WTC11 (cell line): ENCODE results near the gene GAP43. TPM values are rescaled to one million over a fixed set of nuclear protein-coding genes. Genes with fewer than 3 reads are reported as not detected.

Experiments used
- ATAC-seq: fragments of 200-7000 bp; cut with Tn5 transposase; 2 replicates; pipeline ENCODE4 v1.10.0; 2021; ENCODE audit warnings: mild to moderate bottlenecking, moderate library complexity
- CTCF ChIA-PET: fragments of 300-600 bp; sonication (Branson Sonifier 250); formaldehyde crosslinking; loops from one replicate; lab custom pipeline; 2021; ENCODE audit warnings: antibody characterized with exemption; lab: Charles Lee
- POLR2A ChIA-PET: fragments of 350-600 bp; sonication (Branson Sonifier 250); formaldehyde crosslinking; loops from one replicate; lab custom pipeline; 2021; ENCODE audit warnings: antibody characterized with exemption; lab: Charles Lee
- DNase-seq: peaks from one replicate; pipeline ENCODE4 v3.0.0; 2021; ENCODE audit warnings: low spot score
- H3K27ac Mint-ChIP-seq: 2 replicates; pipeline ENCODE4 v1.8.0; 2021; ENCODE audit warnings: mixed read lengths
- H3K27me3 Mint-ChIP-seq: 2 replicates; pipeline ENCODE4 v1.8.0; 2021; ENCODE audit warnings: low read depth, mild to moderate bottlenecking, moderate library complexity, mixed read lengths
- H3K36me3 Mint-ChIP-seq: 2 replicates; pipeline ENCODE4 v1.8.0; 2021; ENCODE audit warnings: mixed read lengths
- H3K4me1 Mint-ChIP-seq: 2 replicates; pipeline ENCODE4 v1.8.0; 2022; ENCODE audit warnings: mixed read lengths
- H3K4me3 Mint-ChIP-seq: 2 replicates; pipeline ENCODE4 v1.8.0; 2021; ENCODE audit warnings: mild to moderate bottlenecking, moderate library complexity, mixed read lengths
- H3K9me3 Mint-ChIP-seq: 2 replicates; pipeline ENCODE4 v1.8.0; 2021; ENCODE audit warnings: mixed read lengths
- ATF1 ChIP-seq: sonication (generic); formaldehyde crosslinking; IDR thresholded peaks from 2 replicates; pipeline ENCODE4 v1.8.1; 2023; ENCODE audit warnings: mild to moderate bottlenecking, moderate library complexity, missing genetic modification reagents
- CBFB ChIP-seq: sonication (generic); formaldehyde crosslinking; IDR thresholded peaks from 2 replicates; pipeline ENCODE4 v1.8.1; 2022; ENCODE audit warnings: mild to moderate bottlenecking, low read depth, missing genetic modification reagents
- CREM ChIP-seq: sonication (generic); formaldehyde crosslinking; IDR thresholded peaks from 2 replicates; pipeline ENCODE4 v1.8.1; 2022; ENCODE audit warnings: mild to moderate bottlenecking, missing genetic modification reagents, moderate library complexity
- HMGA2 ChIP-seq: fragments of 250-450 bp; sonication (Bioruptor Pico); IDR thresholded peaks from 2 replicates; pipeline ENCODE4 v1.4.0; 2021; ENCODE audit warnings: mild to moderate bottlenecking, moderate library complexity
- KAT7 ChIP-seq: sonication (generic); formaldehyde crosslinking; IDR thresholded peaks from 2 replicates; pipeline ENCODE4 v1.8.1; 2023; ENCODE audit warnings: missing genetic modification reagents, mild to moderate bottlenecking, borderline replicate concordance
- MYBL2 ChIP-seq: sonication (generic); formaldehyde crosslinking; IDR thresholded peaks from 2 replicates; pipeline ENCODE4 v1.8.1; 2023; ENCODE audit warnings: mild to moderate bottlenecking, moderate library complexity, missing genetic modification reagents
- NR3C1 ChIP-seq: sonication (generic); formaldehyde crosslinking; conservative IDR thresholded peaks from 2 replicates; pipeline ENCODE4 v1.8.1; 2023; ENCODE audit warnings: low read depth, mild to moderate bottlenecking, missing genetic modification reagents
- OVOL2 ChIP-seq: fragments of 250-450 bp; sonication (Bioruptor Pico); IDR thresholded peaks from 2 replicates; pipeline ENCODE4 v1.9.0; 2021; ENCODE audit warnings: mild to moderate bottlenecking, borderline replicate concordance
- PREB ChIP-seq: sonication (generic); formaldehyde crosslinking; IDR thresholded peaks from 2 replicates; pipeline ENCODE4 v1.8.1; 2022; ENCODE audit warnings: mild to moderate bottlenecking, missing genetic modification reagents, moderate library complexity, borderline replicate concordance
- SOX15 ChIP-seq: fragments of 250-450 bp; sonication (Bioruptor Pico); IDR thresholded peaks from 2 replicates; pipeline ENCODE4 v1.9.0; 2021; ENCODE audit warnings: mild to moderate bottlenecking
- STAT6 ChIP-seq: sonication (generic); formaldehyde crosslinking; conservative IDR thresholded peaks from 2 replicates; pipeline ENCODE4 v1.8.1; 2023; ENCODE audit warnings: mild to moderate bottlenecking, low read depth, missing genetic modification reagents, moderate library complexity
- TCF7 ChIP-seq: sonication (generic); formaldehyde crosslinking; IDR thresholded peaks from 2 replicates; pipeline ENCODE4 v1.8.0; 2022; ENCODE audit warnings: mild to moderate bottlenecking, low read depth, missing genetic modification reagents, moderate library complexity
- ZNF263 ChIP-seq: sonication (generic); formaldehyde crosslinking; IDR thresholded peaks from 2 replicates; pipeline ENCODE4 v1.8.1; 2022; ENCODE audit warnings: low read depth, mild to moderate bottlenecking, moderate library complexity, missing genetic modification reagents
- ZNF281 ChIP-seq: sonication (generic); formaldehyde crosslinking; IDR thresholded peaks from 2 replicates; pipeline ENCODE4 v1.8.0; 2023; ENCODE audit warnings: mild to moderate bottlenecking, missing genetic modification reagents
- ZNF423 ChIP-seq: fragments of 250-450 bp; sonication (Bioruptor Pico); IDR thresholded peaks from 2 replicates; pipeline ENCODE4 v2.1.2; 2022; ENCODE audit warnings: mild to moderate bottlenecking, moderate library complexity
- total RNA-seq: library from RNA; stranded (reverse); gene quantifications from 3 replicates; pipeline ENCODE4 v1.2.3, GENCODE V29; 2021
- TF ChIP-seq, protein P1 (sequence below): sonication (generic); formaldehyde crosslinking; IDR thresholded peaks from 2 replicates; pipeline ENCODE4 v1.8.0; 2022; ENCODE audit warnings: missing genetic modification reagents
- TF ChIP-seq, protein P2 (sequence below): fragments of 250-450 bp; sonication (Bioruptor Pico); IDR thresholded peaks from 2 replicates; pipeline ENCODE4 v1.8.0; 2021; ENCODE audit warnings: mild to moderate bottlenecking
- TF ChIP-seq, protein P3 (sequence below): sonication (generic); formaldehyde crosslinking; IDR thresholded peaks from 2 replicates; pipeline ENCODE4 v1.8.1; 2023; ENCODE audit warnings: mild to moderate bottlenecking, missing genetic modification reagents

The GAP43 gene
- total RNA-seq, 1 experiment from 2014 or later: 19.9 TPM

- Mint-ChIP-seq H3K27me3 (peaks cover 3% of the 10 kb centered on the region; the same call in 1 of the 2 replicates), H3K4me3 (no peak overlapping the region), H3K4me1 (no peaks in the 10 kb centered on the region), H3K36me3 (no peaks in the 10 kb centered on the region), H3K9me3 (peaks cover 6% of the 10 kb centered on the region; the same call in 1 of the 2 replicates)
- ATAC-seq: no peak
- no peak for DNase-seq
- ChIA-PET POLR2A (no interaction called here), CTCF (interaction anchor here (1.5 kb wide), 1 partner anchor 26 kb away, joined by 3 read pairs; no protein-coding TSS in a partner anchor)
- TF ChIP-seq ZNF281 (CRISPR knock-in tag) (no peak), NR3C1 (CRISPR knock-in tag) (no peak), STAT6 (CRISPR knock-in tag) (no peak), MYBL2 (CRISPR knock-in tag) (no peak), SOX15 (CRISPR knock-in tag) (no peak)
- TF ChIP-seq, protein P1, sequence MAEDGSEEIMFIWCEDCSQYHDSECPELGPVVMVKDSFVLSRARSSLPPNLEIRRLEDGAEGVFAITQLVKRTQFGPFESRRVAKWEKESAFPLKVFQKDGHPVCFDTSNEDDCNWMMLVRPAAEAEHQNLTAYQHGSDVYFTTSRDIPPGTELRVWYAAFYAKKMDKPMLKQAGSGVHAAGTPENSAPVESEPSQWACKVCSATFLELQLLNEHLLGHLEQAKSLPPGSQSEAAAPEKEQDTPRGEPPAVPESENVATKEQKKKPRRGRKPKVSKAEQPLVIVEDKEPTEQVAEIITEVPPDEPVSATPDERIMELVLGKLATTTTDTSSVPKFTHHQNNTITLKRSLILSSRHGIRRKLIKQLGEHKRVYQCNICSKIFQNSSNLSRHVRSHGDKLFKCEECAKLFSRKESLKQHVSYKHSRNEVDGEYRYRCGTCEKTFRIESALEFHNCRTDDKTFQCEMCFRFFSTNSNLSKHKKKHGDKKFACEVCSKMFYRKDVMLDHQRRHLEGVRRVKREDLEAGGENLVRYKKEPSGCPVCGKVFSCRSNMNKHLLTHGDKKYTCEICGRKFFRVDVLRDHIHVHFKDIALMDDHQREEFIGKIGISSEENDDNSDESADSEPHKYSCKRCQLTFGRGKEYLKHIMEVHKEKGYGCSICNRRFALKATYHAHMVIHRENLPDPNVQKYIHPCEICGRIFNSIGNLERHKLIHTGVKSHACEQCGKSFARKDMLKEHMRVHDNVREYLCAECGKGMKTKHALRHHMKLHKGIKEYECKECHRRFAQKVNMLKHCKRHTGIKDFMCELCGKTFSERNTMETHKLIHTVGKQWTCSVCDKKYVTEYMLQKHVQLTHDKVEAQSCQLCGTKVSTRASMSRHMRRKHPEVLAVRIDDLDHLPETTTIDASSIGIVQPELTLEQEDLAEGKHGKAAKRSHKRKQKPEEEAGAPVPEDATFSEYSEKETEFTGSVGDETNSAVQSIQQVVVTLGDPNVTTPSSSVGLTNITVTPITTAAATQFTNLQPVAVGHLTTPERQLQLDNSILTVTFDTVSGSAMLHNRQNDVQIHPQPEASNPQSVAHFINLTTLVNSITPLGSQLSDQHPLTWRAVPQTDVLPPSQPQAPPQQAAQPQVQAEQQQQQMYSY (CRISPR knock-in tag): no peak
- TF ChIP-seq, all 79 proteins: peak for 0
- H3K27ac Mint-ChIP-seq: no peak overlapping the region
Observed at GRCh38 chr3:115758076-115758763, 134.9 kb downstream of the GAP43 start.

DNA sequence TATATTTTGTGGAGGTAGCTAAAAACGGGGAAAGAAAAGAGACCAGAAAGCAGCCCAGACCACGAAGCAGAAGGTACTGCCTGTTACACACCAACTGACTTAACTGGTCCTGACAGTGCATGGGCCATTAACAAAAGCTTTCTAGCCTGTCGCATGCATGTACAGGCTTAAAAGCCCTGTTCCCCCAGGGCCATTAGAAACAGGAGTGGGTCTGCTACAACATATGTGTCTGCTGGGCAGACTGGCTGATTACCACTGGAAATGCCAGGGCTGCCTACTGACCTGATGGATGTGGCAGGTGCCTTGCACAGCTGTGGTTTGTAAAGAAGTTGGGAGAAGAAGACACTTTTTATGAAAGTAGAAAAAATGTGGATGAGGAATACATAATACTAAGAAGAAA is 137.4 kb downstream of the GAP43 start:
- H3K27me3 Mint-ChIP-seq: no peaks in the 10 kb centered on the region
- DNase-seq (no peak), ATAC-seq (no peak)
- no peak for TF ChIP-seq CBFB (CRISPR knock-in tag)
- TF ChIP-seq, protein P2, sequence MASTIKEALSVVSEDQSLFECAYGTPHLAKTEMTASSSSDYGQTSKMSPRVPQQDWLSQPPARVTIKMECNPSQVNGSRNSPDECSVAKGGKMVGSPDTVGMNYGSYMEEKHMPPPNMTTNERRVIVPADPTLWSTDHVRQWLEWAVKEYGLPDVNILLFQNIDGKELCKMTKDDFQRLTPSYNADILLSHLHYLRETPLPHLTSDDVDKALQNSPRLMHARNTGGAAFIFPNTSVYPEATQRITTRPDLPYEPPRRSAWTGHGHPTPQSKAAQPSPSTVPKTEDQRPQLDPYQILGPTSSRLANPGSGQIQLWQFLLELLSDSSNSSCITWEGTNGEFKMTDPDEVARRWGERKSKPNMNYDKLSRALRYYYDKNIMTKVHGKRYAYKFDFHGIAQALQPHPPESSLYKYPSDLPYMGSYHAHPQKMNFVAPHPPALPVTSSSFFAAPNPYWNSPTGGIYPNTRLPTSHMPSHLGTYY (CRISPR knock-in tag): no peak
- TF ChIP-seq ATF1 (CRISPR knock-in tag): no peak
- no peak for TF ChIP-seq HMGA2 (CRISPR knock-in tag)
- no peak for TF ChIP-seq MYBL2 (CRISPR knock-in tag)
- no peak for TF ChIP-seq TCF7 (CRISPR knock-in tag)
- TF ChIP-seq ZNF263 (CRISPR knock-in tag): no peak
- TF ChIP-seq, protein P3, sequence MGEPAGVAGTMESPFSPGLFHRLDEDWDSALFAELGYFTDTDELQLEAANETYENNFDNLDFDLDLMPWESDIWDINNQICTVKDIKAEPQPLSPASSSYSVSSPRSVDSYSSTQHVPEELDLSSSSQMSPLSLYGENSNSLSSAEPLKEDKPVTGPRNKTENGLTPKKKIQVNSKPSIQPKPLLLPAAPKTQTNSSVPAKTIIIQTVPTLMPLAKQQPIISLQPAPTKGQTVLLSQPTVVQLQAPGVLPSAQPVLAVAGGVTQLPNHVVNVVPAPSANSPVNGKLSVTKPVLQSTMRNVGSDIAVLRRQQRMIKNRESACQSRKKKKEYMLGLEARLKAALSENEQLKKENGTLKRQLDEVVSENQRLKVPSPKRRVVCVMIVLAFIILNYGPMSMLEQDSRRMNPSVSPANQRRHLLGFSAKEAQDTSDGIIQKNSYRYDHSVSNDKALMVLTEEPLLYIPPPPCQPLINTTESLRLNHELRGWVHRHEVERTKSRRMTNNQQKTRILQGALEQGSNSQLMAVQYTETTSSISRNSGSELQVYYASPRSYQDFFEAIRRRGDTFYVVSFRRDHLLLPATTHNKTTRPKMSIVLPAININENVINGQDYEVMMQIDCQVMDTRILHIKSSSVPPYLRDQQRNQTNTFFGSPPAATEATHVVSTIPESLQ (CRISPR knock-in tag): no peak
- TF ChIP-seq PREB (CRISPR knock-in tag): no peak
- TF ChIP-seq OVOL2 (CRISPR knock-in tag): no peak
- no peak for TF ChIP-seq ZNF423 (CRISPR knock-in tag)
- TF ChIP-seq KAT7 (CRISPR knock-in tag): no peak
- TF ChIP-seq CREM: no peak
- ChIA-PET POLR2A (no interaction called here), CTCF (interaction anchor here (1.9 kb wide), 1 partner anchor 23 kb away, joined by 10 read pairs; no protein-coding TSS in a partner anchor)
- no peaks in the 10 kb centered on the region for H3K4me1 Mint-ChIP-seq
- H3K27ac Mint-ChIP-seq: no peak overlapping the region
- H3K9me3 Mint-ChIP-seq: peaks cover 6% of the 10 kb centered on the region; the same call in 1 of the 2 replicates
- H3K36me3 Mint-ChIP-seq: no peaks in the 10 kb centered on the region
- no peak overlapping the region for H3K4me3 Mint-ChIP-seq
